HG03135 (cell line): ENCODE data around the gene CTNNA2.

Experiments
- ATAC-seq: cut with Tn5 transposase; IDR thresholded peaks from one replicate; pipeline ENCODE4 v1.9.1; 2021; ENCODE audit warnings: mild to moderate bottlenecking, moderate library complexity; ENCODE audit not compliant: unreplicated experiment

CTNNA2 gene

GRCh38 chr2:79972661-79973060 is 459.8 kb downstream of the CTNNA2 start:
- ATAC-seq, result no peak

- no peak for ATAC-seq
Measured at GRCh38 chr2:79975791-79976565, 463.1 kb downstream of the CTNNA2 start.

- no peak for ATAC-seq
Measured at GRCh38 chr2:79977792-79978191, 464.9 kb downstream of the CTNNA2 start.

- no peak for ATAC-seq
Measured at GRCh38 chr2:79980116-79980515, 467.3 kb downstream of the CTNNA2 start.

- no peak for ATAC-seq
Measured at GRCh38 chr2:79980816-79981215, 468.0 kb downstream of the CTNNA2 start.

GRCh38 chr2:79981316-79981715 is 468.5 kb downstream of the CTNNA2 start:
- ATAC-seq, result no peak

GRCh38 chr2:79982445-79982844 is 469.6 kb downstream of the CTNNA2 start:
- no peak for ATAC-seq

GRCh38 chr2:79984476-79984875 is 471.6 kb downstream of the CTNNA2 start:
- ATAC-seq, result no peak

GRCh38 chr2:79985145-79985544 is 472.3 kb downstream of the CTNNA2 start:
- no peak for ATAC-seq

- no peak for ATAC-seq
Measured at GRCh38 chr2:79985571-79985970, 472.7 kb downstream of the CTNNA2 start.

GRCh38 chr2:79993144-79993543 is 480.3 kb downstream of the CTNNA2 start:
- no peak for ATAC-seq

GRCh38 chr2:79994161-79994560 is 481.3 kb downstream of the CTNNA2 start:
- no peak for ATAC-seq

GRCh38 chr2:79994965-79995364 is 482.1 kb downstream of the CTNNA2 start:
- ATAC-seq, result no peak

- no peak for ATAC-seq
Measured at GRCh38 chr2:79996709-79997108, 483.9 kb downstream of the CTNNA2 start.

GRCh38 chr2:80001701-80002101 is 488.9 kb downstream of the CTNNA2 start:
- ATAC-seq, result no peak

GRCh38 chr2:80002112-80002511 is 489.3 kb downstream of the CTNNA2 start:
- ATAC-seq, result no peak

GRCh38 chr2:80002568-80003157 is 489.8 kb downstream of the CTNNA2 start:
- ATAC-seq, result no peak

- ATAC-seq, result no peak
Measured at GRCh38 chr2:80007777-80008503, 495.1 kb downstream of the CTNNA2 start.

- ATAC-seq, result no peak
Measured at GRCh38 chr2:80008596-80008995, 495.7 kb downstream of the CTNNA2 start.

GRCh38 chr2:80009211-80009610 is 496.4 kb downstream of the CTNNA2 start:
- no peak for ATAC-seq

GRCh38 chr2:80012061-80012460 is 499.2 kb downstream of the CTNNA2 start:
- ATAC-seq, result no peak

- ATAC-seq, result no peak
Measured at GRCh38 chr2:80014637-80015036, 501.8 kb downstream of the CTNNA2 start.
